Breast epithelium (tissue), 4 donors: ENCODE measurements around the gene NAB1. TPM values are rescaled to one million over a fixed set of nuclear protein-coding genes. Genes with fewer than 3 reads are reported as not detected.
A peak's percentile ranks its signal among the peaks of the same experiment; 100 is the strongest.

Experiments
- DNase-seq, 2 donors: peaks; one replicate each; pipeline ENCODE4 v3.0.0-alpha.2; 2019; ENCODE audit warnings: low spot score in 2 of 2
- H3K27ac ChIP-seq, 2 donors: fragments of 200-600 bp; sonication (generic) in 1 of 2; one replicate each; pipeline ENCODE4 v1.5.1; 2016 to 2019; ENCODE audit warnings: mild to moderate bottlenecking in 1 of 2
- H3K27me3 ChIP-seq, 2 donors: fragments of 200-600 bp; sonication (generic) in 1 of 2; one replicate each; pipeline versions ENCODE4 v1.5.1 to v1.6.0; 2017 to 2019; ENCODE audit warnings: control low read depth in 1 of 2, mild to moderate bottlenecking in 1 of 2
- H3K36me3 ChIP-seq: fragments of 200-600 bp; one replicate; pipeline ENCODE4 v1.5.1; 2019
- H3K4me1 ChIP-seq, 2 donors: fragments of 200-600 bp; sonication (generic); one replicate each; pipeline ENCODE4 v1.5.1; 2016 to 2019; ENCODE audit warnings: control low read depth in 1 of 2
- H3K4me3 ChIP-seq, 3 donors: fragments of 200-600 bp; sonication (generic); 1 replicate in 2 of 3; 2 replicates in 1 of 3; pipeline ENCODE4 v1.5.1; 2016 to 2019; ENCODE audit warnings: mild to moderate bottlenecking in 3 of 3, moderate library complexity in 2 of 3
- H3K9me3 ChIP-seq, 2 donors: fragments of 200-600 bp; sonication (generic) in 1 of 2; one replicate each; pipeline ENCODE4 v1.5.1; 2016 to 2019; ENCODE audit warnings: control low read depth in 1 of 2
- CTCF ChIP-seq, 3 donors: fragments of 450-650 bp; IDR thresholded peaks; one replicate each; pipeline ENCODE4 v1.5.1; 2016 to 2017; ENCODE audit warnings: antibody characterized with exemption in 3 of 3, mild to moderate bottlenecking in 3 of 3, moderate library complexity in 3 of 3
- POLR2A ChIP-seq: fragments of 450-650 bp; IDR thresholded peaks from one replicate; pipeline ENCODE4 v1.6.1; 2016; ENCODE audit warnings: antibody characterized with exemption, mild to moderate bottlenecking, moderate library complexity
- POLR2AphosphoS5 ChIP-seq, 3 donors: sonication (generic); formaldehyde crosslinking; IDR thresholded peaks; one replicate each; pipeline ENCODE4 v1.6.1; 2017; ENCODE audit warnings: antibody characterized with exemption in 3 of 3
- intact Hi-C: fragments of 100-400 bp; cut with DNase I; formaldehyde crosslinking; loops from one replicate; pipeline ENCODE4 v1.15.1; 2023; ENCODE audit warnings: low total_unique reads
- total RNA-seq, 3 donors: library from RNA; depleted of rRNA; stranded (reverse); fragments of >200 nt; gene quantifications; one replicate each; pipeline ENCODE4 v1.1.0, GENCODE V29; 2016

Gene NAB1
- total RNA-seq, 3 donors from 2014 or later = 40.2 to 76.2 (median 71.8) TPM

DNA sequence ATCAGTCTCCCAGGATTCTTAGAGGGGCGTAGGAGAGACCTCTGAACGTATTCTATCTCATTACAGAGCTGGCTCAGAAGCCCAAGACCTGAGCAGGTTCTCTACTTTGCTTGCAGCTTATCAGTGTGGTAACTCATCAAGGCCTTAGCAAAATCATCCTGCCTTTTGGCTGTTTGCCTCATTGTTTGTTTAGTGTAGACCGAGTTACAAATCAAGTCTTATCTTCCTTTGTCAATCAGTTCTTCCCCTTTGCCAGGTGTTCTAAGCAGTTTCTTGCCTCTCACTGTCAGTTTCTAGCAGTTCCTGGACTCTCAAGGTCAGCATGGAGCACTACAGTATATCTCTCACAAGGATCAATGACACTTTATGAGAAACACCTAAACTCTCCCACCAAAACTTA is 30.9 kb upstream of the NAB1 start:
- H3K27ac ChIP-seq = no peak overlapping the region
- H3K27me3 ChIP-seq = no peaks in the 10 kb centered on the region
- H3K36me3 ChIP-seq = no peaks in the 10 kb centered on the region
- intact Hi-C loops = no loop called here
- TF ChIP-seq POLR2A = no peak
- TF ChIP-seq POLR2AphosphoS5 (IDR thresholded peaks at IDR 0.05) = no peak
- no peak for TF ChIP-seq CTCF (IDR thresholded peaks at IDR 0.05)
- no peak for DNase-seq
- no peaks in the 10 kb centered on the region for H3K4me1 ChIP-seq
- no peaks in the 10 kb centered on the region for H3K9me3 ChIP-seq
- no peak overlapping the region for H3K4me3 ChIP-seq

GRCh38 chr2:190625691-190626090 is 23.2 kb upstream of the NAB1 start:
- H3K27me3 ChIP-seq = no peaks in the 10 kb centered on the region

DNA sequence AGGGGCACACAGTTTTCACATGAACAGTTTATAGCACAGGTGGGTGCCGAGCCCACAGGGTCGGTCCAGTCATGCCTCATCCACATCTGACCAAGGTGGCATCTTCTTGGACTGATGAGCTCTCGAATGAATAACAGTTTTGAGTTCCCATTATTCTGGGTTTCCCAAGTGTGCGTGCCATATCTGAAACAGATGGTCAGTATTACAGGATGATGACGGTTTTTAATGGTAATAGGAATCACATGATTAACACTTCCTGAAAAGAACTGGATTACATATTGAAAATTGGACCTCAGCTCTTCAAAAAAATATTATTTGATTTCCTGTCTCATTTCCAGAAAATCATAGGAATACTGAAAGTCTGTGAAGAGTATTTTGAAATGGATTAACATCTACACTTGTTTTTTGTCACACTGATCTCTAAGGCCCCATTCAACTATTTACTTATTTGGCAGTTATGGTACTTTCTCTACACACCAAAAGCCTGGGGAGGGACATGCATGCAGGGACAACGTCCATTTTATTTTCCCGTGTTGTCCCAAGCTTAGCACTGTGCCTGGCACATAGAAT is 22.2 kb upstream of the NAB1 start:
- no peak for DNase-seq
- Histone ChIP-seq H3K4me3 (no peak overlapping the region), H3K36me3 (no peaks in the 10 kb centered on the region), H3K9me3 (no peaks in the 10 kb centered on the region), H3K27ac (peak overlapping the region in 1 of 2 donors; percentile 62), H3K4me1 (no peaks in the 10 kb centered on the region), H3K27me3 (no peaks in the 10 kb centered on the region)
- TF ChIP-seq POLR2A = no peak
- no peak for TF ChIP-seq POLR2AphosphoS5 (IDR thresholded peaks at IDR 0.05)
- no peak for TF ChIP-seq CTCF (IDR thresholded peaks at IDR 0.05)
- intact Hi-C loops = no loop called here

More at GRCh38 chr2:190625691-190626090, 23.2 kb upstream of the NAB1 start:
- Histone ChIP-seq H3K9me3 (no peaks in the 10 kb centered on the region), H3K36me3 (no peaks in the 10 kb centered on the region), H3K27ac (no peak overlapping the region), H3K4me3 (no peak overlapping the region), H3K4me1 (no peaks in the 10 kb centered on the region)
- no peak for DNase-seq
- intact Hi-C loops = no loop called here
- TF ChIP-seq POLR2AphosphoS5 (IDR thresholded peaks at IDR 0.05) = no peak
- no peak for TF ChIP-seq CTCF (IDR thresholded peaks at IDR 0.05)
- no peak for TF ChIP-seq POLR2A

DNA sequence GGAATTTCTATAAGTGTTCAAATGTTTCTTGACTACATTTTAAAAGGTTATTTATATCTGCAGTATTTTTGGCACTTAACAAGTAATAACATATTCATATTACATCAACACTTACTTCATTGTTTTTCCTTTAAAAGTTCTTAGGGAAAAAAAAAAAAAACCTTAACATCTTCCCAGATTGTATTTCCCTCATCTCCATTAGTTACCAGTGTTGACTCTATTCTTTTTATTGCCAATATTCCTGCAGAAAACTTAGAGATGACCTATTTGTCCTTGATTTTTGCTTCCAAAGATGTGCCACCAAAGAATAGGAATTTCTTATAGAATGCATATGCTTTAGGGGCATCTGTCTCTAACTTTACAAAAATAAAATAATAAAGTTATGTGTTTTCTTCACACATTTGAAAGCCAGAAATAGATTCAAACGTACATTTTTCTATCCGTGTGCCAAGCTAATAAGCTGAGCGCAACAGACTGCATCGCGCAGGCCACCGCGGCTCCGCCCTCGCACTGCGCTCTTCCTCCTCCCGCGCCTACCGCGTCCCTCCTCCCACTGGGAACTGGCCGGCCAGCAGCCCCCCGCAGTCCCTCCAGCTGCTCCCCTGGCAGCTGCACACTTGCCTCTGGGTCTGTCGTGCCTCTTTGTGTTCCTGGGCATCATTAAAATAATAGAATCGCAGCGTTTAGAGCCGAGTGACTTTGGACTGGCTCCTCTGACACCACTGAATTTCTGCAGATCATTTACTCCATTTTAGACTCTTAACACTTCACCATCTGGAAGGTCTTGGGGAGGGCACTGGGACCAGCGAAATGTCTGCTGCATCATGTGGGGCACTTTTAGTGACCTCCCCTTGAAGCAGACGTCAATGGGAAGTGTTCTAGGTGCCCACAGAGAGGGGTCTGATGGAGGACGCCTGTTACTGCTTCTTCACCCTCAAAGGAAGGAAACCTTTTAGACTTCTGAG is 21.2 kb upstream of the NAB1 start:
- Histone ChIP-seq H3K36me3 (no peaks in the 10 kb centered on the region), H3K4me1 (no peaks in the 10 kb centered on the region), H3K27me3 (no peaks in the 10 kb centered on the region), H3K4me3 (peak overlapping the region; percentile 41 to 68 (median 51)), H3K27ac (peak overlapping the region; percentile 66 to 84), H3K9me3 (no peaks in the 10 kb centered on the region)
- no peak for TF ChIP-seq POLR2A
- peak in 1 of 3 donors; percentile 19 for TF ChIP-seq POLR2AphosphoS5 (IDR thresholded peaks at IDR 0.05)
- no peak for TF ChIP-seq CTCF (IDR thresholded peaks at IDR 0.05)
- intact Hi-C loops = no loop called here
- no peak for DNase-seq
